HG03439 (cell line): ENCODE measurements around the gene CDH24.

ENCODE experiments used
- ATAC-seq: cut with Tn5 transposase; IDR thresholded peaks from one replicate; pipeline ENCODE4 v1.9.1; 2021; ENCODE audit warnings: mild to moderate bottlenecking, moderate library complexity; ENCODE audit not compliant: unreplicated experiment

CDH24 gene

DNA sequence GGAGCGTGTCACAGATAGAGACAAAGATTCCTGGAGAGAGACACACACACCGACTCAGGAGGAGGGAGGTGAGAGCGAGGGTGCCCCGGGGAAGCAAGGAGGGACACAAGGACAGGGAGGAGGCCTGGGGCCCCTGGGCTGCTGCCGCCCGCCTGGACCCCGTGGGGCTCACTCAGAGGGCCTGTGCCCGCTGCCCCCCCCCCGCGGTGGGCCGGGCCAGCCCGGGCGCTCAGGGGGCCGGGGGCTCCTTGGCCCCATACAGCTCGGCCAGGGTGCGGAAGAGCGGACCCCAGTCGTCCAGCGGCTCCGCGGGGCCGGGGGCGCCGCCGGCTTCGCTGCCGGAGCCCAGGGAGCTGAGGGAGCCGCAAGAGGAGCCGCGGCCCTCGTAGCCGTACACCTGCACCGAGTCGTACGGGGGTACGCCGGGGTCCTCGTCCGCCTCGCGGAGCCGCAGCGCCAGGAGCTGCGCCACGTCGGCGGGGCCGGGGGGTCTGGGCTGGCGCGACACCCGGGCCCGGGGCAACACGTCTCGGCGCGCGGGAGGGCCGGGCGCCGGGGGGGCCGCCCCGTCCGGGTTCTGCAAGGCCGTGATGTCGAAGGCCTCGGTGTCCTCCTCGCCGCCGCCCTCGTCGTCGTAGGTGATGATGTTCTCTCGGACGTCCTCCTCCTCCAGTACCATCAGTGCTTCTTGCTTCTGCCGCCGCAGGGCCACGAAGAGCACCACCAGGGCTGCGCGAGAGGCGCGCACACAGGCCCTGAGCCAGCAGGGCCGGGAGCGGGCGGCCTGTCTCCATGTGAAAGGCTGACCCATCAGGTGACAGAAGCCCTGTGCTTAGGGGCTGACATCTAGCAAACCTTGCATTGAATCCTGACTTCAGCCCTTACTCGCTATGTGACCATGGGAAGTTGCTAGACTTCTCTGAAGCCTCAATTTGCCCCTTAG, 9.3 kb downstream of the CDH24 start:
- no peak for ATAC-seq

DNA sequence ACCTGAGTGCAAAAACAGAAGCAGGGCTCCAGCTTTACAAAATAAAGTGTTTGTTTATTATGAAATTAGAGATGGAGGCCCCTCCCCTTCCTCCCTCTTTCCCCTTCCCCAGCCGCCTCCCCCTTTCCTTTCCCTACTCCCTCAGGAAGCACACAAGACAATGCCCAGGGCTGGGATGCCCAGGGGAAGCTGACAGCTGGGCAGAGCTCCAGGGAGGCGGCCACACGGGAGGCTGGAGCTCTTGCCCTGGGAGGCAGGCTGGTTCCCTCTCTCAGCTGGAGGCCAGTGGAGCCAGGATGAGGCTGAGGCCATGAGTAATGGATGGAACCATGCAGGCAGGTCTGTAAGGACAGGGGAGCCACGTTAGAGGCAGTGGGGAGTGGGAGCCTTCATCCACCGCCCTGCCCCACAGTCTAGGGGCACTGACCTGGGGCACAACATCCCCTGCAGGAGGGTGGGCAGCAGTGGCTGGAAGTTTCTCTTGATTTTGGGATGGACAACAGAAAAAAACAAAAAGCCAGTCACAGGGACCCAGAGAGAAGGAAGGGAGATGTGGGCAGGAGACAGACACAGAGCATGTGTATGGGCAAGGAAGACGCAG, 10.2 kb downstream of the CDH24 start:
- ATAC-seq: no peak

DNA sequence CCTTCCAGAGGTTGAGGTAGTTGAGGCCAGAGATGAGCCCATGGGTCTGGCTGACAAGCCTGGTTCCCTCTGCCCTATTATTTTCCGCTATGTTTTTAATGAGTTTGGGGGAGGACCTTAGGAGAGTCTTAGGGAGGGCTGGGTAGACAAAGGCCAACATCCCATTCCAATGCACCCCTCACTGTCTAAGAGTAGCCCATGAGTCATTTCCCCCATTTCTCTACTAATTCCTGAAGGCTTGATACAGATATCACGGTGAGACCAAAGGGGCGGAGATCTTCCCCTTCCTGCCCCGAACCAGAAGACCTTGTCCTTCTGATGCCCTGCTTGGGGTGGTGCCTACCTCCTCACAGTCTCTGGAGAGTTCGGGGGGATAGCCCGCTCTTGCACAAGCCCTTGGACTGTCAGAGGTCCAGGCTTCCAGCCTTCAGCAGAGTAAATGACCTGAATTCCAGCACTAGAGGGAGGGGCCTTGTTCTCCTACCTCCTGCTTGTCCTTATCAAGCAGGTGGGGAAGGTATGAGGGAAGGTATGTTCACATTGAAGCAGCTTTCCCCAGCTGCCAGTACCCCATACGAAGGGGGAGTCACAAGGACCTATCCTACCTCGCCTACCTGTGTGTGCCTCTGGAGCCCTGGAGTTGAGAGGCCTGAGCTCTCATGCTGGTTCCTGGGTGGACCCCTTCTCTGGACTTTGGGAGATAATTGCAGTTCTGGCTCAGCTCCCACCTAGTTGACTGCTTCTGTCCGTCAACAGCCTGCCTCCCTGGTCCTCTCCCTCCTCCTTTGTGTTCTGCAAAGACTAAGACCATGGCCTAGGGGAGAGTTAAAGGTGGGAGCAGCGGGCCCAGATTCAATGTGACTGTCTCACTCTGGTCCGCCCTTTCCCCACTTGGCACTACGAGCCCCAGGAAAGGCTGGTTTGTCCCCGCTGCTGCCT, 11.6 kb downstream of the CDH24 start:
- ATAC-seq: no peak

- no peak for ATAC-seq
Measured at GRCh38 chr14:23044840-23045239, 12.5 kb downstream of the CDH24 start.

DNA sequence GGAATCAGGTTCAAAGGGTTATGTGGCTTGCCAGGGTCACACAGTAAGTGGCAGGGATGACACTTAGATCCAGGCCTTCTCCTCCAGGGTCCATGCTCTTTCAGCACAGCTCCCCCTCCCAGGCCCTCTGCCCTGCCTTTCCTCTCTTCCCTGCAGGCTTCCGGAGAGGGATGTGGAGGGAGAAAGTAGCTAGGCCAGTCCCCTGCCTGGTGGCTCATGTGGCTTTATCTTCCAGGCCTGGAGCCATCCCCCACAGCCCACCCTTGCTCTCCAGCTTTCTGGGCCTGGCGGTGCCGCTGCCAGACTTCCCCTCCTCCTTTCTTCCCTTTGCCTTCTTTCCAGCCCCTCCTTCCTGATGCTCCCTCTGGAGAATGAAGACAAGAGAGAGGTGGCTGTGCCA, 13.6 kb downstream of the CDH24 start:
- no peak for ATAC-seq

GRCh38 chr14:23043145-23043544, 14.2 kb downstream of the CDH24 start:
- no peak for ATAC-seq

- ATAC-seq: no peak
Measured at GRCh38 chr14:23042162-23042965, 15.0 kb downstream of the CDH24 start, which contains the start of gene PSMB11. Gene PSMB11 (plus strand): TSS chr14:23042212. CDS start chr14:23042226, 14 bp downstream.

GRCh38 chr14:23041729-23042128, 15.6 kb downstream of the CDH24 start:
- ATAC-seq: no peak

GRCh38 chr14:23040100-23040499, 17.2 kb downstream of the CDH24 start:
- ATAC-seq: no peak

- no peak for ATAC-seq
Measured at GRCh38 chr14:23035303-23036144, 21.8 kb downstream of the CDH24 start.

DNA sequence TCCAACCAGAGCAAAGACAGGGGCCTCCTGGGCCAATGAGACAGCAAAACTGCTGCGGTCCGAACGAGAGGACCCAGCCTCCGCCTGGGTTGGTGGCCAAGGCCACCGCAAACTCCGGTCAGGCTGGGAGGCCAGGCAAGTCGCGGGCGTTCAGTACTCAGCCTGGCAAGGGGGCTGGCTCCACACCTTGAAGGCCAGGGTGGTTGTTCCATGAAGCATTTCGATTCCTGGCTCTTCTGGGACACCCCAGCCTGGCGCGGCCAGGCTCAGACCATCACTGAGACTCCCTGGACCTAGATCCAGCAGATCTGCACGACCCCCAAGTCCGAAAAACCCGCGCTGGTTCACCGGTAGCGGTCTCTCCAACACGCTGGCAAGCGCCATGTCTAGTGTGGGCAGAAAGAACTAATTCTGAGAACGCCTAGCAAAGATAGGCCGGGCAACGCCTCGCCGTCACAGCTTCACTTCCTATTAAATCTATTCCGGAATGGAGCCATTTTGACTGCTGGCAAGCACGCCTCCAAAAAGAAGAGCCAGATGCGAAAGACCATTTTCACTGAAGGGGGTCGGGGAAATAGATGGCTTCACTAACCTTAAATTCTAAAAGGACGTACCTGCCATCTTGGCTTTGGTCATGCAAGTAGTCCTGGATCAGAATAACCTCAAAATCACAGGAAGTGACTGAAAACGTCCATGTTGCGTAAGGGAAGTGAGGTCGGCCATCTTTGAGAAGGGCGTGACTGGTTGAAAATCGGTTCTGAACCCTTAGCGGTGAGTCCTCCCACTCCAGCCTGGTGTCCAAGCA, 22.6 kb downstream of the CDH24 start, which contains the start of gene PSMB5:
Gene PSMB5 (minus strand): TSS at position 403 of the 805 bp plus-strand sequence. CDS start 19 bp downstream, at position 384.
- peak; percentile 94 for ATAC-seq

DNA sequence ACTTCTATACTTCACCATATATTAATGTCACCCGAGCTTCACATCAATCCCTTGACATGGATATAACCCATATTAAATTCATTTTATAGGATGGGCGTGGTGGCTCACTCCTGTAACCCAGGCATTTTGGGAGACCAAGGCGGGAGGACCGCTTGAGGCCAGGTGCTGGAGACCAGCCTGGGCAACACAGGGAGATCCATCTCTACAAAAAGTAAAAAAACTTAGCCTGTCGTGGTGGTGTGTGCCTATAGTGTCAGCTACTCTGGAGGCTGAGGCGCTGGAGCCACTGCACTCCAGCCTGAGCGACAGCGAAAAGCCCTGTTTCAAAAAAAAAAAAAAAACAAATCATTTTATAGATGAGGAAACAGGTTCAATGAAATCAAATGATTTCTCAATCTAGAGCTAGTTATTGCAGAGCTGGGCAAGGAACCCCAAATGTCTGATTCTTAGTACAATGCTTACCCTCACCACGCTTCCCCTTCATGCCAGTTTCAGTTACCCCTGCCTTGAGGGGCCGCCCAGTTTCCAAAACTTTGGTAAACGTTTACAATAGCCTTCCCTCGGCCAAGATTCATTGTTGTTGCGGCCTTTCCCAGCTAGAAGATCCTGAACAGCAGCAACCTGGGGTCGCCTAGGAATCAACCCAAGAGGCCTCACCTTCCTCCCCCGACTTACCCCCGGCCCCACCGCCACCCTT, 23.4 kb downstream of the CDH24 start:
- ATAC-seq: no peak

GRCh38 chr14:23033251-23033727, 24.0 kb downstream of the CDH24 start:
- no peak for ATAC-seq

GRCh38 chr14:23030936-23031335, 26.4 kb downstream of the CDH24 start:
- ATAC-seq: no peak

- no peak for ATAC-seq
Measured at GRCh38 chr14:23028799-23029198, 28.5 kb downstream of the CDH24 start.

DNA sequence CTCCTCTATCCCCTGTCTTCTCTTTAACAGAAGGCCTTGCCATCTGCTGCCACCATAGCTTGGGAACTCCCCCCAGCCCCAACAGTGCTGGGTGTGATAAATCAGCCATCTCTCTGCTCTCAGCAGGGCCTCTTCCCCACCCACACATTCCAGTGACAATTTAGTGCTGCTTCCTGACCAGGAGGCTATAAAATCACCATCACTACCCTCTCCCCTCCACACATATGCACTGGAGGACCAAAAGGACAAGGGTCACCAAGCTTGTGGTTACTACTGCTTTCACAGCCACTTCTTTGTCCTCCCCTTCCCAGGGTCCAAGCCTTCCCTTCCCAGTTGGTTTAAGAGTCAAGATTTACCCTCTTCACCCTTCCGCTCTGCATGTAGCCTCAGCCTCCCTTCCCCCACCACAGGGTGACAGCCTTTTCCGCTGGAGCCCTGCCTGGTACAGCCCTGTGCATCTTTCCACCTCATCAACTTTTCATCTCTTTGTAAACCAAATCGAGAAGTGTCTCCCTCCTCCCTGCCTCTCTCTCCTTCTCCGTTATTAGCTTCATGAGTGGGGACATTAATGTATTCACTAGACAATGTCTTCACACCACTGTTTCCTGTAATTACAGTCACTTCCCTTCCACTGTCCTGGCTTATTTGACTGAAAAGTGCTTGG, 32.0 kb downstream of the CDH24 start:
- ATAC-seq: no peak

DNA sequence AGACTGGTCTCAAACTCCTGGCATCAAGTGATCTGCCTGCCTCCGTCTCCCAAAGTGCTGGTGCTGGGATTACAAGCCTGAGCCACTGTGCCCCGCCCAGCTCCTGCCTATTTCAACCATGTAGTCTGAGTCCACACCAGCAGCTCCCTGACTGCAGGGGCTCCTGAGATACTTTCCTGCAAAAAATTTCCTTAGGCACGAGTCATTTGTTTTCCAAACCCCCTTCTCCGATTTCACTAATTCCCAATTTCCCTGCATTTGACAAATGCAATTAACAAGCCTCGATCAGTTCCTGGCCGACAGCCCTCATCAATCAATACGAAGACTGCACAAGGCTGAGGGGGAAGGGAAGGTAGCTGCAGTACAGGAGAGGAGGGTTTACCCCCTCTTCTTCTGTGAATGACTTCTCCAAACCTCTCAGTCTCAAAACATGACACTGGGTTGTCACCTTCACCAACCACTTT, 32.7 kb downstream of the CDH24 start:
- no peak for ATAC-seq
